ENCODE results near the gene PTPN4. TPM values are rescaled to one million over a fixed set of nuclear protein-coding genes. Genes with fewer than 3 reads are reported as not detected.

Gene PTPN4
- total and polyA plus RNA-seq, 2 experiments from 2014 or later = 41.6 to 90.4 TPM

DNA sequence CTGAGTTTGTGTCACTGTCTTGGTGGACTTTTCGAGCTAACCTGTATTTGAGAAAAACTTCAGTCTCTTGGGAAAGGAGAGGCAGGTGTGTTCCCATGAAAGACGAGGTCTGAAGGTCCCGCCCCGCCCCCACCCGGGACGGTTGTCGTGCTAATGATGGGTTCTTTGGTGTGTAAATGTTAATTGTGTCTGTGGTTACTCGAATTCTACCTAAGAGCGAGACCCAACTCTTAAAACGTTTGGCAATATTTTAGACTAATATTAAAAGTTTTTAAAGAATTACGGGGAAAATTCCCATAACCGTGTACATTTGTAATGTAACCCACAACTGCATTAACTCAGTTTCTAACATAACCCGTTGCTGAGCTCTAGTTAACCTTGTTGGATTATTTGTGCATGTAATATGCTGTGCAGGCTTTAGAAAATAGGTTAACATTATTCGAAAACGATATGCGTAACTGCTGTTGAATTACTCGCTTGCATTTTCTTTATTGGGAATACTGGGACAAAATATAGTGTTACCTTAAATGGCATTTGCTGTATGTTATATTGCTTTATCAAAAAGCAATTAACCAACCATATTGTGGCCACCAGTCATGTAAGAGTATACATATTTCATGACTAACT is 254.0 kb downstream of the PTPN4 start:
- H3K79me2 ChIP-seq (replicated peaks; ENCODE audit: insufficient read depth) = peaks cover 52% of the 10 kb centered on the region
- Mint-ChIP-seq H3K9me3 (no peaks in the 10 kb centered on the region), H3K4me3 (peak overlapping the region; percentile 93), H3K4me1 (peaks cover 26% of the 10 kb centered on the region), H3K36me3 (ENCODE audit: low read depth) (peaks cover 7% of the 10 kb centered on the region; the same call in 2 of the 3 replicates), H3K27ac (peak overlapping the region; percentile 93), H3K27me3 (ENCODE audit: insufficient read depth, low read depth, poor library complexity) (peaks cover 8% of the 10 kb centered on the region)
- H3K4me1 ChIP-seq (ENCODE audit: insufficient read depth) = peaks cover 21% of the 10 kb centered on the region
- H2AFZ ChIP-seq = no peak overlapping the region
- H4K20me1 ChIP-seq (replicated peaks; ENCODE audit: insufficient read depth) = no peaks in the 10 kb centered on the region; the same call in 1 of the 2 replicates
- ATAC-seq (peak; percentile 29), DNase-seq (ENCODE audit: low spot score) (peak; percentile 80)
- H3K27ac ChIP-seq (ENCODE audit: low read depth) = peak overlapping the region; percentile 93
- peaks cover 12% of the 10 kb centered on the region for H3K27me3 ChIP-seq (ENCODE audit: insufficient read depth)
- H3K4me3 ChIP-seq = peak overlapping the region; percentile 58
- TF ChIP-seq ZNF331 (CRISPR knock-in tag; IDR thresholded peaks at IDR 0.05; ENCODE audit: low read depth) = no peak
- no peak for TF ChIP-seq JUNB (IDR thresholded peaks at IDR 0.05; ENCODE audit: unreplicated experiment)
- 0 out of 2 replicates have a peak, but pooled peaks have one; percentile 15 for TF ChIP-seq CREB1 (CRISPR knock-in tag; IDR thresholded peaks at IDR 0.05; ENCODE audit: low read depth)
- TF ChIP-seq, protein P1, sequence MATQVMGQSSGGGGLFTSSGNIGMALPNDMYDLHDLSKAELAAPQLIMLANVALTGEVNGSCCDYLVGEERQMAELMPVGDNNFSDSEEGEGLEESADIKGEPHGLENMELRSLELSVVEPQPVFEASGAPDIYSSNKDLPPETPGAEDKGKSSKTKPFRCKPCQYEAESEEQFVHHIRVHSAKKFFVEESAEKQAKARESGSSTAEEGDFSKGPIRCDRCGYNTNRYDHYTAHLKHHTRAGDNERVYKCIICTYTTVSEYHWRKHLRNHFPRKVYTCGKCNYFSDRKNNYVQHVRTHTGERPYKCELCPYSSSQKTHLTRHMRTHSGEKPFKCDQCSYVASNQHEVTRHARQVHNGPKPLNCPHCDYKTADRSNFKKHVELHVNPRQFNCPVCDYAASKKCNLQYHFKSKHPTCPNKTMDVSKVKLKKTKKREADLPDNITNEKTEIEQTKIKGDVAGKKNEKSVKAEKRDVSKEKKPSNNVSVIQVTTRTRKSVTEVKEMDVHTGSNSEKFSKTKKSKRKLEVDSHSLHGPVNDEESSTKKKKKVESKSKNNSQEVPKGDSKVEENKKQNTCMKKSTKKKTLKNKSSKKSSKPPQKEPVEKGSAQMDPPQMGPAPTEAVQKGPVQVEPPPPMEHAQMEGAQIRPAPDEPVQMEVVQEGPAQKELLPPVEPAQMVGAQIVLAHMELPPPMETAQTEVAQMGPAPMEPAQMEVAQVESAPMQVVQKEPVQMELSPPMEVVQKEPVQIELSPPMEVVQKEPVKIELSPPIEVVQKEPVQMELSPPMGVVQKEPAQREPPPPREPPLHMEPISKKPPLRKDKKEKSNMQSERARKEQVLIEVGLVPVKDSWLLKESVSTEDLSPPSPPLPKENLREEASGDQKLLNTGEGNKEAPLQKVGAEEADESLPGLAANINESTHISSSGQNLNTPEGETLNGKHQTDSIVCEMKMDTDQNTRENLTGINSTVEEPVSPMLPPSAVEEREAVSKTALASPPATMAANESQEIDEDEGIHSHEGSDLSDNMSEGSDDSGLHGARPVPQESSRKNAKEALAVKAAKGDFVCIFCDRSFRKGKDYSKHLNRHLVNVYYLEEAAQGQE (IDR thresholded peaks at IDR 0.05; ENCODE audit: unreplicated experiment) = no peak
- TF ChIP-seq, protein P2, sequence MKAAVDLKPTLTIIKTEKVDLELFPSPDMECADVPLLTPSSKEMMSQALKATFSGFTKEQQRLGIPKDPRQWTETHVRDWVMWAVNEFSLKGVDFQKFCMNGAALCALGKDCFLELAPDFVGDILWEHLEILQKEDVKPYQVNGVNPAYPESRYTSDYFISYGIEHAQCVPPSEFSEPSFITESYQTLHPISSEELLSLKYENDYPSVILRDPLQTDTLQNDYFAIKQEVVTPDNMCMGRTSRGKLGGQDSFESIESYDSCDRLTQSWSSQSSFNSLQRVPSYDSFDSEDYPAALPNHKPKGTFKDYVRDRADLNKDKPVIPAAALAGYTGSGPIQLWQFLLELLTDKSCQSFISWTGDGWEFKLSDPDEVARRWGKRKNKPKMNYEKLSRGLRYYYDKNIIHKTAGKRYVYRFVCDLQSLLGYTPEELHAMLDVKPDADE (IDR thresholded peaks at IDR 0.05) = no peak
- TF ChIP-seq, protein P3, sequence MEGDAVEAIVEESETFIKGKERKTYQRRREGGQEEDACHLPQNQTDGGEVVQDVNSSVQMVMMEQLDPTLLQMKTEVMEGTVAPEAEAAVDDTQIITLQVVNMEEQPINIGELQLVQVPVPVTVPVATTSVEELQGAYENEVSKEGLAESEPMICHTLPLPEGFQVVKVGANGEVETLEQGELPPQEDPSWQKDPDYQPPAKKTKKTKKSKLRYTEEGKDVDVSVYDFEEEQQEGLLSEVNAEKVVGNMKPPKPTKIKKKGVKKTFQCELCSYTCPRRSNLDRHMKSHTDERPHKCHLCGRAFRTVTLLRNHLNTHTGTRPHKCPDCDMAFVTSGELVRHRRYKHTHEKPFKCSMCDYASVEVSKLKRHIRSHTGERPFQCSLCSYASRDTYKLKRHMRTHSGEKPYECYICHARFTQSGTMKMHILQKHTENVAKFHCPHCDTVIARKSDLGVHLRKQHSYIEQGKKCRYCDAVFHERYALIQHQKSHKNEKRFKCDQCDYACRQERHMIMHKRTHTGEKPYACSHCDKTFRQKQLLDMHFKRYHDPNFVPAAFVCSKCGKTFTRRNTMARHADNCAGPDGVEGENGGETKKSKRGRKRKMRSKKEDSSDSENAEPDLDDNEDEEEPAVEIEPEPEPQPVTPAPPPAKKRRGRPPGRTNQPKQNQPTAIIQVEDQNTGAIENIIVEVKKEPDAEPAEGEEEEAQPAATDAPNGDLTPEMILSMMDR (conservative IDR thresholded peaks at IDR 0.05; ENCODE audit: low read depth in 2 of 2) = no peak
- H3F3A ChIP-seq (replicated peaks; ENCODE audit: low read depth) = no peaks in the 10 kb centered on the region
- no peaks in the 10 kb centered on the region for H3K36me3 ChIP-seq (ENCODE audit: insufficient read depth)
- no peaks in the 10 kb centered on the region for H3K9me2 ChIP-seq (ENCODE audit: insufficient read depth)
- H3K4me2 ChIP-seq = peak overlapping the region; percentile 90

Measured in GM23338 (cell line).